ENCODE measurements around the gene FHL3. TPM values are rescaled to one million over a fixed set of nuclear protein-coding genes. Genes with fewer than 3 reads are reported as not detected.

FHL3 gene
- total and polyA plus RNA-seq, 4 donors: 1.7 to 4.2 (median 2.8) TPM

GRCh38 chr1:38026592-38027200, 21.4 kb upstream of the FHL3 start (continued):
- peak; percentile 77 to 80 for TF ChIP-seq RAD21 (IDR thresholded peaks at IDR 0.05)
- peak; percentile 47 for TF ChIP-seq CTCF (IDR thresholded peaks at IDR 0.05; ENCODE audit: low read depth, low read length, missing input control)

- H3K27ac ChIP-seq (ENCODE audit: low read depth in 1 of 2, low read length in 2 of 2): no peak overlapping the region
- no peak overlapping the region for H3K9ac ChIP-seq (ENCODE audit: low read depth in 1 of 2, low read length in 2 of 2)
- peaks cover 6 to 46% (median 40%) of the 10 kb centered on the region in 4 donors for H3K36me3 ChIP-seq (ENCODE audit: control insufficient read depth in 4 of 4, insufficient read depth in 3 of 4, low read depth in 1 of 4, low read length in 3 of 4)
- TF ChIP-seq HNF4G (IDR thresholded peaks at IDR 0.05) (no peak), YY1 (IDR thresholded peaks at IDR 0.05) (no peak), MAX (IDR thresholded peaks at IDR 0.05) (no peak), HNF4A (conservative IDR thresholded peaks at IDR 0.05) (no peak), EGR1 (IDR thresholded peaks at IDR 0.05; ENCODE audit: low read depth in 2 of 2) (no peak), NR2F2 (IDR thresholded peaks at IDR 0.05) (no peak), ZBTB33 (IDR thresholded peaks at IDR 0.05) (no peak), FOXA1 (IDR thresholded peaks at IDR 0.05) (no peak), GABPA (IDR thresholded peaks at IDR 0.05 in 1 of 2, conservative IDR thresholded peaks at IDR 0.05 in 1 of 2) (no peak), TAF1 (conservative IDR thresholded peaks at IDR 0.05) (no peak), CTCF (IDR thresholded peaks at IDR 0.05; ENCODE audit: low read depth, low read length, missing input control) (no peak), RAD21 (IDR thresholded peaks at IDR 0.05) (no peak)
- DNase-seq (ENCODE audit: low spot score): no peak
- 91% methylated on average over 6 of the region's 6 CpGs for WGBS
- no peaks in the 10 kb centered on the region for H3K27me3 ChIP-seq (ENCODE audit: control insufficient read depth in 4 of 4, insufficient read depth in 4 of 4, low read length in 3 of 4)
- H3K4me1 ChIP-seq (ENCODE audit: control insufficient read depth in 4 of 4, insufficient read depth in 4 of 4, low read length in 3 of 4): peaks cover 2 to 14% (median 9%) of the 10 kb centered on the region in 4 donors
- no peaks in the 10 kb centered on the region for H3K9me3 ChIP-seq (ENCODE audit: control insufficient read depth in 4 of 4, low read length in 3 of 4)
- H3K4me3 ChIP-seq (ENCODE audit: low read depth in 1 of 3, low read length in 3 of 3): no peak overlapping the region
Observed at GRCh38 chr1:38025664-38026063, 20.4 kb upstream of the FHL3 start.

- H3K36me3 ChIP-seq (ENCODE audit: control insufficient read depth in 4 of 4, insufficient read depth in 3 of 4, low read depth in 1 of 4, low read length in 3 of 4): peaks cover 6 to 51% (median 43%) of the 10 kb centered on the region in 4 donors
- no peak for DNase-seq (ENCODE audit: low spot score)
- H3K9me3 ChIP-seq (ENCODE audit: control insufficient read depth in 4 of 4, low read length in 3 of 4): no peaks in the 10 kb centered on the region
- WGBS: over 99% methylated on average over 2 of the region's 2 CpGs
- H3K9ac ChIP-seq (ENCODE audit: low read depth in 1 of 2, low read length in 2 of 2): no peak overlapping the region
- no peaks in the 10 kb centered on the region for H3K27me3 ChIP-seq (ENCODE audit: control insufficient read depth in 4 of 4, insufficient read depth in 4 of 4, low read length in 3 of 4)
- no peak overlapping the region for H3K27ac ChIP-seq (ENCODE audit: low read depth in 1 of 2, low read length in 2 of 2)
- H3K4me3 ChIP-seq (ENCODE audit: low read depth in 1 of 3, low read length in 3 of 3): no peak overlapping the region
- peaks cover 0 to 10% (median 6%) of the 10 kb centered on the region in 4 donors for H3K4me1 ChIP-seq (ENCODE audit: control insufficient read depth in 4 of 4, insufficient read depth in 4 of 4, low read length in 3 of 4)
- TF ChIP-seq ATF3 (IDR thresholded peaks at IDR 0.05) (no peak), REST (IDR thresholded peaks at IDR 0.05) (no peak), MAX (IDR thresholded peaks at IDR 0.05) (no peak), HNF4G (IDR thresholded peaks at IDR 0.05) (no peak), TAF1 (conservative IDR thresholded peaks at IDR 0.05) (no peak), YY1 (IDR thresholded peaks at IDR 0.05) (no peak), EGR1 (IDR thresholded peaks at IDR 0.05; ENCODE audit: low read depth in 2 of 2) (no peak), HNF4A (conservative IDR thresholded peaks at IDR 0.05) (no peak), FOXA2 (IDR thresholded peaks at IDR 0.05) (no peak), JUND (IDR thresholded peaks at IDR 0.05) (no peak)
Observed at GRCh38 chr1:38025233-38025632, 19.9 kb upstream of the FHL3 start.
